Ishikawa (cell line): ENCODE measurements around the gene CLNK.

ENCODE experiments used
- CEBPB ChIP-seq: IDR thresholded peaks from 2 replicates; pipeline ENCODE4 v1.6.1; 2012
- CREB1 ChIP-seq: IDR thresholded peaks from 2 replicates; pipeline ENCODE4 v1.6.1; 2012; ENCODE audit warnings: low read depth
- EP300 ChIP-seq: IDR thresholded peaks from 2 replicates; pipeline ENCODE4 v1.6.1; 2012; ENCODE audit warnings: borderline replicate concordance
- NFIC ChIP-seq: IDR thresholded peaks from 2 replicates; pipeline ENCODE4 v1.6.1; 2012
- RAD21 ChIP-seq: IDR thresholded peaks from 2 replicates; pipeline ENCODE4 v1.6.1; 2012; ENCODE audit warnings: low read depth
- TAF1 ChIP-seq: IDR thresholded peaks from 2 replicates; pipeline ENCODE4 v1.6.1; 2012; ENCODE audit warnings: low read depth, mild to moderate bottlenecking
- TEAD4 ChIP-seq: IDR thresholded peaks from 2 replicates; pipeline ENCODE4 v1.6.1; 2012
- YY1 ChIP-seq: IDR thresholded peaks from 2 replicates; pipeline ENCODE4 v1.6.1; 2012; ENCODE audit warnings: low read depth
- TF ChIP-seq, protein P1 (sequence below): IDR thresholded peaks from 2 replicates; pipeline ENCODE4 v1.6.1; 2012; ENCODE audit warnings: low read depth, mild to moderate bottlenecking
- TF ChIP-seq, protein P2 (sequence below): IDR thresholded peaks from 2 replicates; pipeline ENCODE4 v1.6.1; 2012
- TF ChIP-seq, protein P3 (sequence below): IDR thresholded peaks from 2 replicates; pipeline ENCODE4 v1.6.1; 2012

- TF ChIP-seq CEBPB, result no peak
- TF ChIP-seq, protein P1, sequence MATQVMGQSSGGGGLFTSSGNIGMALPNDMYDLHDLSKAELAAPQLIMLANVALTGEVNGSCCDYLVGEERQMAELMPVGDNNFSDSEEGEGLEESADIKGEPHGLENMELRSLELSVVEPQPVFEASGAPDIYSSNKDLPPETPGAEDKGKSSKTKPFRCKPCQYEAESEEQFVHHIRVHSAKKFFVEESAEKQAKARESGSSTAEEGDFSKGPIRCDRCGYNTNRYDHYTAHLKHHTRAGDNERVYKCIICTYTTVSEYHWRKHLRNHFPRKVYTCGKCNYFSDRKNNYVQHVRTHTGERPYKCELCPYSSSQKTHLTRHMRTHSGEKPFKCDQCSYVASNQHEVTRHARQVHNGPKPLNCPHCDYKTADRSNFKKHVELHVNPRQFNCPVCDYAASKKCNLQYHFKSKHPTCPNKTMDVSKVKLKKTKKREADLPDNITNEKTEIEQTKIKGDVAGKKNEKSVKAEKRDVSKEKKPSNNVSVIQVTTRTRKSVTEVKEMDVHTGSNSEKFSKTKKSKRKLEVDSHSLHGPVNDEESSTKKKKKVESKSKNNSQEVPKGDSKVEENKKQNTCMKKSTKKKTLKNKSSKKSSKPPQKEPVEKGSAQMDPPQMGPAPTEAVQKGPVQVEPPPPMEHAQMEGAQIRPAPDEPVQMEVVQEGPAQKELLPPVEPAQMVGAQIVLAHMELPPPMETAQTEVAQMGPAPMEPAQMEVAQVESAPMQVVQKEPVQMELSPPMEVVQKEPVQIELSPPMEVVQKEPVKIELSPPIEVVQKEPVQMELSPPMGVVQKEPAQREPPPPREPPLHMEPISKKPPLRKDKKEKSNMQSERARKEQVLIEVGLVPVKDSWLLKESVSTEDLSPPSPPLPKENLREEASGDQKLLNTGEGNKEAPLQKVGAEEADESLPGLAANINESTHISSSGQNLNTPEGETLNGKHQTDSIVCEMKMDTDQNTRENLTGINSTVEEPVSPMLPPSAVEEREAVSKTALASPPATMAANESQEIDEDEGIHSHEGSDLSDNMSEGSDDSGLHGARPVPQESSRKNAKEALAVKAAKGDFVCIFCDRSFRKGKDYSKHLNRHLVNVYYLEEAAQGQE, result no peak
- TF ChIP-seq CREB1, result no peak
- no peak for TF ChIP-seq RAD21
- TF ChIP-seq NFIC, result no peak
- no peak for TF ChIP-seq TAF1
- no peak for TF ChIP-seq EP300
- TF ChIP-seq, protein P2, sequence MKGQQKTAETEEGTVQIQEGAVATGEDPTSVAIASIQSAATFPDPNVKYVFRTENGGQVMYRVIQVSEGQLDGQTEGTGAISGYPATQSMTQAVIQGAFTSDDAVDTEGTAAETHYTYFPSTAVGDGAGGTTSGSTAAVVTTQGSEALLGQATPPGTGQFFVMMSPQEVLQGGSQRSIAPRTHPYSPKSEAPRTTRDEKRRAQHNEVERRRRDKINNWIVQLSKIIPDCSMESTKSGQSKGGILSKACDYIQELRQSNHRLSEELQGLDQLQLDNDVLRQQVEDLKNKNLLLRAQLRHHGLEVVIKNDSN, result no peak
- TF ChIP-seq, protein P3, sequence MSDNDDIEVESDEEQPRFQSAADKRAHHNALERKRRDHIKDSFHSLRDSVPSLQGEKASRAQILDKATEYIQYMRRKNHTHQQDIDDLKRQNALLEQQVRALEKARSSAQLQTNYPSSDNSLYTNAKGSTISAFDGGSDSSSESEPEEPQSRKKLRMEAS, result no peak
- no peak for TF ChIP-seq YY1
- no peak for TF ChIP-seq TEAD4
Observed at GRCh38 chr4:10599574-10599973, 85.0 kb downstream of the CLNK start.
